Measurements from ENCODE around the gene AP3B1. TPM values are rescaled to one million over a fixed set of nuclear protein-coding genes. Genes with fewer than 3 reads are reported as not detected.

The AP3B1 gene
- total and polyA plus RNA-seq, 2 experiments from 2014 or later: 32.1 to 46.3 TPM

GRCh38 chr5:78064941-78065472, 229.5 kb downstream of the AP3B1 start (continued):
- TF ChIP-seq ZNF462 (CRISPR knock-in tag; IDR thresholded peaks at IDR 0.05): no peak
- no peak for TF ChIP-seq JUNB (IDR thresholded peaks at IDR 0.05; ENCODE audit: unreplicated experiment)
- TF ChIP-seq CREB1 (CRISPR knock-in tag; IDR thresholded peaks at IDR 0.05; ENCODE audit: low read depth): no peak
- no peak for TF ChIP-seq POLR2AphosphoS5 (IDR thresholded peaks at IDR 0.05; ENCODE audit: low read depth)
- no peak for TF ChIP-seq REST (IDR thresholded peaks at IDR 0.05; ENCODE audit: unreplicated experiment)
- no peak for TF ChIP-seq EZH2 (IDR thresholded peaks at IDR 0.05; ENCODE audit: low read depth, unreplicated experiment)
- no peak for TF ChIP-seq NANOG (IDR thresholded peaks at IDR 0.05; ENCODE audit: borderline replicate concordance)

Measured in GM23338 (cell line).